ENCODE measurements around the gene COL4A2.

Gene COL4A2

GRCh38 chr13:110272651-110273050 lies 34.4 kb upstream of the COL4A2 start:
- no peak for DNase-seq

GRCh38 chr13:110273254-110273653 lies 33.8 kb upstream of the COL4A2 start:
- no peak for DNase-seq

- no peak for DNase-seq
These were observed 32.4 kb upstream of the COL4A2 start for GRCh38 chr13:110274687-110275086.

GRCh38 chr13:110275931-110276552 lies 31.0 kb upstream of the COL4A2 start:
- no peak for DNase-seq

GRCh38 chr13:110276553-110276950 lies 30.5 kb upstream of the COL4A2 start:
- DNase-seq: no peak

- DNase-seq: no peak
These were observed 29.6 kb upstream of the COL4A2 start for GRCh38 chr13:110277357-110277975.

GRCh38 chr13:110278859-110279258 lies 28.2 kb upstream of the COL4A2 start:
- DNase-seq: no peak

- no peak for DNase-seq
These were observed 27.4 kb upstream of the COL4A2 start for GRCh38 chr13:110279684-110280083.

- DNase-seq: no peak
These were observed 26.8 kb upstream of the COL4A2 start for GRCh38 chr13:110280231-110280813.

GRCh38 chr13:110280985-110281688 lies 25.9 kb upstream of the COL4A2 start:
- DNase-seq: no peak

GRCh38 chr13:110281736-110282135 lies 25.3 kb upstream of the COL4A2 start:
- DNase-seq: no peak

GRCh38 chr13:110282316-110282841 lies 24.7 kb upstream of the COL4A2 start:
- no peak for DNase-seq

- DNase-seq: no peak
These were observed 23.2 kb upstream of the COL4A2 start for GRCh38 chr13:110283736-110284517.

GRCh38 chr13:110284779-110285484 lies 22.2 kb upstream of the COL4A2 start:
- DNase-seq: no peak

GRCh38 chr13:110285991-110286832 lies 20.9 kb upstream of the COL4A2 start:
- no peak for DNase-seq

GRCh38 chr13:110286833-110287819 lies 20.0 kb upstream of the COL4A2 start:
- no peak for DNase-seq

- DNase-seq: no peak
These were observed 17.9 kb upstream of the COL4A2 start for GRCh38 chr13:110289174-110289573.

- DNase-seq: no peak
These were observed 17.4 kb upstream of the COL4A2 start for GRCh38 chr13:110289661-110290060.

- DNase-seq: no peak
These were observed 16.9 kb upstream of the COL4A2 start for GRCh38 chr13:110290153-110290552.

GRCh38 chr13:110290826-110291225 lies 16.3 kb upstream of the COL4A2 start:
- DNase-seq: no peak

Measured in NCI-H187 (cell line).